Stimulated activated CD4-positive, alpha-beta T cell treated with anti-CD3 and anti-CD28 coated beads, Interleukin-12 subunit alpha, Interleukin-12 subunit beta, amount 100 ng/mL, for 24 hours (primary cell): ENCODE results near the gene RNF151.
A peak's percentile ranks its signal among the peaks of the same experiment; 100 is the strongest.
"Not testable (repeated sequence)": the region's sequence is repeated elsewhere in the genome, so short reads cannot be mapped to it uniquely, and the experiment has no call there.

Source experiments
- DNase-seq, 2 experiments: peaks; one replicate each; pipeline ENCODE4 v3.0.0-alpha.2; 2020; ENCODE audit warnings: low read depth in 2 of 2

The RNF151 gene

GRCh38 chr16:2007081-2007836 is 40.6 kb downstream of the RNF151 start:
- DNase-seq, result no peak

- DNase-seq, result no peak
These were observed 41.4 kb downstream of the RNF151 start for GRCh38 chr16:2008009-2008526.

GRCh38 chr16:2008631-2009163 is 42.0 kb downstream of the RNF151 start:
- DNase-seq, result peak in 1 of 2 experiments; percentile 41

GRCh38 chr16:2009164-2009711 is 42.6 kb downstream of the RNF151 start:
- DNase-seq, result no peak

- peak; percentile 59 to 69 for DNase-seq
These were observed 43.3 kb downstream of the RNF151 start, which contains the start of gene ZNF598 for GRCh38 chr16:2009791-2010510. Gene ZNF598, minus strand, starts transcription at chr16:2009821.

GRCh38 chr16:2011726-2012125 is 45.1 kb downstream of the RNF151 start:
- DNase-seq, result not testable (repeated sequence)

GRCh38 chr16:2013527-2013926 is 46.9 kb downstream of the RNF151 start:
- no peak for DNase-seq

GRCh38 chr16:2015117-2015946 is 48.7 kb downstream of the RNF151 start:
- no peak for DNase-seq

- DNase-seq, result no peak
These were observed 49.2 kb downstream of the RNF151 start for GRCh38 chr16:2015947-2016208.

GRCh38 chr16:2016407-2016922 is 49.8 kb downstream of the RNF151 start:
- DNase-seq, result no peak
